Naive thymus-derived CD4-positive, alpha-beta T cell (primary cell): ENCODE results near the gene FRMD4B. TPM values are rescaled to one million over a fixed set of nuclear protein-coding genes. Genes with fewer than 3 reads are reported as not detected.
A peak's percentile ranks its signal among the peaks of the same experiment; 100 is the strongest.

Experiments used
- ATAC-seq: fragments of 150-1000 bp; cut with Tn5 transposase; 2 replicates; pipeline ENCODE4 v1.10.0; 2021; ENCODE audit warnings: mild to moderate bottlenecking, moderate library complexity
- CTCF ChIA-PET: fragments of 350-600 bp; sonication (Branson Sonifier 250); formaldehyde crosslinking; loops from one replicate; lab custom pipeline; 2021; ENCODE audit warnings: antibody characterized with exemption; lab: Charles Lee
- POLR2A ChIA-PET: fragments of 350-600 bp; sonication (Branson Sonifier 250); formaldehyde crosslinking; loops from one replicate; lab custom pipeline; 2021; ENCODE audit warnings: antibody characterized with exemption, inconsistent platforms; lab: Charles Lee
- DNase-seq, 9 donors: peaks; one replicate each; pipeline versions ENCODE4 v3.0.0 to v3.0.0-alpha.2; 2020 to 2022; ENCODE audit warnings: mixed read lengths in 1 of 9
- H3K27ac ChIP-seq: one replicate; pipeline ENCODE4 v1.7.0; 2013; ENCODE audit warnings: mild to moderate bottlenecking, low read depth, low read length, moderate library complexity
- H3K27me3 ChIP-seq, 2 donors: one replicate each; pipeline ENCODE4 v1.7.0; 2013; ENCODE audit warnings: low read length in 2 of 2, mild to moderate bottlenecking in 2 of 2, moderate library complexity in 2 of 2; ENCODE audit not compliant: control insufficient read depth in 2 of 2, insufficient read depth in 2 of 2
- H3K36me3 ChIP-seq, 3 experiments: 1 replicate in 2 of 3; 2 replicates in 1 of 3; pipeline ENCODE4 v1.7.0; 2013; ENCODE audit warnings: low read length in 3 of 3, mild to moderate bottlenecking in 3 of 3, moderate library complexity in 1 of 3; ENCODE audit not compliant: insufficient read depth in 3 of 3, control insufficient read depth in 2 of 3
- H3K4me1 ChIP-seq, 2 donors: one replicate each; pipeline ENCODE4 v1.7.0; 2013; ENCODE audit warnings: low read length in 2 of 2, mild to moderate bottlenecking in 2 of 2, moderate library complexity in 1 of 2; ENCODE audit not compliant: control insufficient read depth in 2 of 2, insufficient read depth in 2 of 2
- H3K4me3 ChIP-seq: 2 replicates; pipeline ENCODE4 v1.7.0; 2013; ENCODE audit warnings: mild to moderate bottlenecking, low read length
- H3K9me3 ChIP-seq, 3 experiments: 1 replicate in 2 of 3; 2 replicates in 1 of 3; pipeline ENCODE4 v1.7.0; 2013; ENCODE audit warnings: low read length in 3 of 3; ENCODE audit not compliant: control insufficient read depth in 2 of 3
- H3K27ac Mint-ChIP-seq, 9 donors: one replicate each; pipeline ENCODE4 v1.8.0; 2020 to 2022; ENCODE audit warnings: mixed read lengths in 9 of 9, mild to moderate bottlenecking in 8 of 9, moderate library complexity in 5 of 9, inconsistent platforms in 2 of 9
- H3K27me3 Mint-ChIP-seq, 5 donors: one replicate each; pipeline ENCODE4 v1.8.0; 2021 to 2022; ENCODE audit warnings: mixed read lengths in 5 of 5, mild to moderate bottlenecking in 1 of 5
- H3K36me3 Mint-ChIP-seq, 5 donors: one replicate each; pipeline ENCODE4 v1.8.0; 2020 to 2022; ENCODE audit warnings: mixed read lengths in 5 of 5, mild to moderate bottlenecking in 3 of 5, inconsistent platforms in 1 of 5
- H3K4me1 Mint-ChIP-seq, 7 donors: one replicate each; pipeline ENCODE4 v1.8.0; 2020 to 2022; ENCODE audit warnings: mixed read lengths in 7 of 7, mild to moderate bottlenecking in 3 of 7, inconsistent platforms in 1 of 7
- H3K4me3 Mint-ChIP-seq, 10 donors: one replicate each; pipeline ENCODE4 v1.8.0; 2020 to 2022; ENCODE audit warnings: mild to moderate bottlenecking in 10 of 10, mixed read lengths in 10 of 10, moderate library complexity in 6 of 10, inconsistent platforms in 2 of 10
- H3K9me3 Mint-ChIP-seq, 11 donors: one replicate each; pipeline ENCODE4 v1.8.0; 2020 to 2022; ENCODE audit warnings: mixed read lengths in 11 of 11, mild to moderate bottlenecking in 4 of 11, inconsistent platforms in 1 of 11, moderate library complexity in 1 of 11
- intact Hi-C, 2 donors: fragments of 100-400 bp; cut with micrococcal nuclease; formaldehyde crosslinking; loops; one replicate each; pipeline ENCODE4 v1.15.1; 2023
- polyA plus RNA-seq, 2 donors: library from polyadenylated mRNA; unstranded; fragments of 300-500 nt; fragmentation: Illumina TruSeq; gene quantifications; one replicate each; pipeline ENCODE4 v1.2.3, GENCODE V29; 2021
- total RNA-seq, 6 experiments: library from RNA in 5 of 6; stranded (reverse) in 5 of 6; gene quantifications; 1 replicate in 5 of 6; 2 replicates in 1 of 6; pipeline ENCODE4 v1.2.3 and lab custom pipeline; 2021 to 2026

FRMD4B gene
- total and polyA plus RNA-seq, 7 experiments from 2014 or later: 0.59 to 32.2 (median 5.6) TPM; not detected in 1

DNA sequence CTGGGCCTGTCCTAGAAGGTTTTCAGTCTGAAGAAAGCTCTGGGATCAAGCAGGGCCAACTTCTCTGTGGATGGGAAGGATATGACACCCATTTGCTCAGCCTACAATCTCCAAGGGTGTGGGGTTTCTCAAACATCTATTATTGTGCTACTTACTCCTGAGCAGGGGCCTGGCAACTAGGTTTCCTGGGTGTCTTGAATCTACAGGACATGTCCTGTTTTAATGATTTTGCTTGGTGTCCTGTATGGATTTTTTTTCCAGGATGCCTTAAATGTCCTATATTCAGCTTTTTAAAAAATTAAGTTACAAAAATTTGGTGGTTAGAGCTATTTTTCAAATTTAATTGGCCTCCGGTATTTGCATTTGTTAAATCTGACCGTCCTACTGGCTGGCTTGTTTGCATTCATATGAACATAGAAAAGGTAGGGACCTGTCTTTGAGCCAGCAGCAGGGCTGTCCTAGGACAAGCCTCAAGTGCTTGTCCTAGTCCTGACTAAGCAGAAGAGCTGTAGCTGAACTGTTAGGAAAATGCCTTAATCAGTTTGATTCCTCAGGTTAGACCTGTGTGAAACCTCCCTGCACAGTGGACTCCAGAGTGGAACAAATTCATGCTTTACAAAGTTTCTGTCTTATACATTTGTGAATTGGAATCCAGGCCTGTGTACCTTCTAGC, 223.4 kb downstream of the FRMD4B start:
- ChIA-PET CTCF (interaction anchor here (0.7 to 6.8 kb wide), 13 partner anchors 10 to 248 kb away, joined by 3 to 130 read pairs (median 4); no protein-coding TSS in a partner anchor), POLR2A (interaction anchor here (1.3 kb wide), 1 partner anchor 142 kb away, joined by 4 read pairs; no protein-coding TSS in a partner anchor)
- peaks cover 0 to 15% (median 0%) of the 10 kb centered on the region in 7 donors for H3K4me1 Mint-ChIP-seq
- H3K36me3 Mint-ChIP-seq: no peaks in the 10 kb centered on the region
- H3K4me3 Mint-ChIP-seq: no peak overlapping the region
- no peak overlapping the region for H3K27ac Mint-ChIP-seq
- Histone ChIP-seq H3K4me3 (no peak overlapping the region), H3K27me3 (no peaks in the 10 kb centered on the region), H3K4me1 (no peaks in the 10 kb centered on the region), H3K27ac (no peak overlapping the region), H3K36me3 (no peaks in the 10 kb centered on the region), H3K9me3 (no peaks in the 10 kb centered on the region)
- no peak for DNase-seq
- no peaks in the 10 kb centered on the region for H3K9me3 Mint-ChIP-seq
- peaks cover 0 to 6% (median 0%) of the 10 kb centered on the region in 5 donors for H3K27me3 Mint-ChIP-seq
- intact Hi-C loops: loop anchor here (5.0 to 10.0 kb wide), 2 partner anchors 35 to 1192 kb away; no protein-coding TSS in a partner anchor
- no peak for ATAC-seq

DNA sequence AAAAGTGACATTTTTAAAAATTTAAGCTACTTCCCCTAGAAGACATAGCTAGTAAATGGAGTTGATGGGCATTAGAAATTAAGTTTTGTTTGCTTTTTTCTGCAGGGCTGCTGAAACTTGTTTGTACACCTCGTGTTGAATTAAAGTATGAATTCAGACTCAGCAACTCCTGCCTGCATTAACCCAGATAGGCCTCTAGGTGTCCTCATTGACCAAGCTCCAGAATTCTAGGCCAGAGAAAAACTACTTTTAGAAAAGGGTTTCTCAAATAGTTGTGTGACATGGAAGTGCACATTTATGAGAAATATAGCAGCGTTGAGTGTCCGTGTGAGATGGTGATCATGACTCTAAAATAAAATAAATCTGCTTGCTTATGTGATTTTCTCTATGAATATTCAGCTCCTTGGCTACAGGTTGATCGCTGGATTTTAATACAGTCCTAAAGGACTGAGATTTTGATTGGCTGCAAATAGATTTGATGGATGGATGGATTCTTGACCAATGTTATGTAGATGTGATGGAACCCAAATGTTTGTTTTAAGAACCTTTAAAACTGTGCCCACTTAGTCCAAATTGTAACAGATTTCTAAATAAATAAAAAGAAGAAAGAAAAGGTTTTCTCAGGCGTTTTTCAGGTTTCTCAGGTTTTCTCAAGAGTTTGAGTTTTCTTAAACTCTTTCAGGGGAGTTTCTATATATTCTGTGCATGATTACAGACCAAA, 224.1 kb downstream of the FRMD4B start:
- Mint-ChIP-seq H3K27me3 (peaks cover 0 to 12% (median 0%) of the 10 kb centered on the region in 5 donors), H3K4me1 (peaks cover 0 to 15% (median 0%) of the 10 kb centered on the region in 7 donors), H3K4me3 (no peak overlapping the region), H3K27ac (no peak overlapping the region), H3K36me3 (no peaks in the 10 kb centered on the region), H3K9me3 (no peaks in the 10 kb centered on the region)
- no peaks in the 10 kb centered on the region for H3K9me3 ChIP-seq
- H3K4me3 ChIP-seq: no peak overlapping the region
- H3K27me3 ChIP-seq: no peaks in the 10 kb centered on the region
- H3K27ac ChIP-seq: no peak overlapping the region
- ATAC-seq (peak; percentile 84), DNase-seq (peak in 7 of 9 donors; percentile 22 to 62 (median 55))
- no peaks in the 10 kb centered on the region for H3K4me1 ChIP-seq
- POLR2A ChIA-PET: interaction anchor here (0.6 to 1.3 kb wide), 3 partner anchors 23 to 143 kb away, joined by 3 to 6 read pairs (median 4); no protein-coding TSS in a partner anchor
- intact Hi-C loops: loop anchor here (1.0 to 10.0 kb wide), 9 partner anchors 36 to 1193 kb away; no protein-coding TSS in a partner anchor
- no peaks in the 10 kb centered on the region for H3K36me3 ChIP-seq
- CTCF ChIA-PET: interaction anchor here (0.7 to 6.8 kb wide), 20 partner anchors 11 to 1365 kb away, joined by 3 to 130 read pairs (median 4); partner anchors contain the start of gene LMOD3

DNA sequence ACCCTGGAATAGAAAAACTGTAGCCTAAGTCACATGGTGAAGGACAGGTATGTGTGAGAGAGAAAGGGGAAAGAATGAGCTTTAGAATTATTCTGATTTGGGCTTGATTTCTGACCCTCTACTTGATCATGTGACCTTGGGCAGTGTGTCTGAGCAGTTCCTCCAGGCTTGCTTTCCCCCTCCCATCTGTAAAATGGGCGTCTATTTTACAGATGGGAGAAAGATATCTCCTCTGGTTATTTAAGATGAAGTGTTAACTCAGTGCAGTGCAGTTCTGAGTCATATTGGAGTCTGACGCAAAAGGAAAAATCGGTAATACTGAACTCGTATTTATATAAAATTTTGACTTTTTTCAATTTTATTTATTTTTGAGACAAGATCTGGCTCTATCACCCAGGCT, 225.4 kb downstream of the FRMD4B start:
- H3K36me3 Mint-ChIP-seq: no peaks in the 10 kb centered on the region
- Histone ChIP-seq H3K36me3 (no peaks in the 10 kb centered on the region), H3K9me3 (no peaks in the 10 kb centered on the region), H3K27me3 (no peaks in the 10 kb centered on the region), H3K4me3 (no peak overlapping the region), H3K4me1 (no peaks in the 10 kb centered on the region), H3K27ac (no peak overlapping the region)
- no peak overlapping the region for H3K27ac Mint-ChIP-seq
- H3K27me3 Mint-ChIP-seq: peaks cover 0 to 18% (median 0%) of the 10 kb centered on the region in 5 donors
- DNase-seq: no peak
- H3K4me3 Mint-ChIP-seq: no peak overlapping the region
- intact Hi-C loops: loop anchor here (2.0 to 10.0 kb wide), 3 partner anchors 37 to 1194 kb away; no protein-coding TSS in a partner anchor
- no peaks in the 10 kb centered on the region for H3K9me3 Mint-ChIP-seq
- ChIA-PET POLR2A (no interaction called here), CTCF (interaction anchor here (0.5 to 6.8 kb wide), 8 partner anchors 23 to 203 kb away, joined by 3 to 130 read pairs (median 8); no protein-coding TSS in a partner anchor)
- peaks cover 0 to 12% (median 0%) of the 10 kb centered on the region in 7 donors for H3K4me1 Mint-ChIP-seq
- ATAC-seq: no peak

DNA sequence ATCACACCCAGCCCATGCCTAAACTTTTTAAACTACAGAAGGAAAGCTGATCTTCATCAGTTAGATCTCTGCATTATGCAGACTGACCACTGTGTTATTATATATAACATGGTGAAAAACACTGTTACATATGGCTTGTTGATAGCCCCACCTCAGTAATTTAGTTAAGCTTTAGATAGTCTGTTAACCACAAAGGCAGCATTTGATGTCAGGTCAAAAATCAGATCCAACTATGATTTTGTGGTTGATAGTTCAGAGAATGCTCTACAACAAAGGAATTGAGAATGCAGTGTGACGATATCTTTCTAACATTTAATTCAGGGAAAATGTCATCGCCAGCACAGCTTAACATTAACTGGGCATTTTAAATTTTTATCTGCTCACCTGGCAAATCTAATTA, 225.8 kb downstream of the FRMD4B start:
- Histone ChIP-seq H3K27me3 (no peaks in the 10 kb centered on the region), H3K9me3 (no peaks in the 10 kb centered on the region), H3K36me3 (no peaks in the 10 kb centered on the region), H3K4me3 (no peak overlapping the region), H3K4me1 (no peaks in the 10 kb centered on the region), H3K27ac (no peak overlapping the region)
- Mint-ChIP-seq H3K4me3 (no peak overlapping the region), H3K36me3 (no peaks in the 10 kb centered on the region), H3K27me3 (peaks cover 0 to 22% (median 0%) of the 10 kb centered on the region in 5 donors), H3K27ac (no peak overlapping the region), H3K4me1 (peaks cover 0 to 12% (median 0%) of the 10 kb centered on the region in 7 donors), H3K9me3 (no peaks in the 10 kb centered on the region)
- ATAC-seq (no peak), DNase-seq (no peak)
- ChIA-PET POLR2A (no interaction called here), CTCF (interaction anchor here (0.6 to 6.8 kb wide), 3 partner anchors 40 to 148 kb away, joined by 4 to 130 read pairs (median 12); no protein-coding TSS in a partner anchor)
- intact Hi-C loops: loop anchor here (2.0 to 10.0 kb wide), 3 partner anchors 37 to 1195 kb away; no protein-coding TSS in a partner anchor

DNA sequence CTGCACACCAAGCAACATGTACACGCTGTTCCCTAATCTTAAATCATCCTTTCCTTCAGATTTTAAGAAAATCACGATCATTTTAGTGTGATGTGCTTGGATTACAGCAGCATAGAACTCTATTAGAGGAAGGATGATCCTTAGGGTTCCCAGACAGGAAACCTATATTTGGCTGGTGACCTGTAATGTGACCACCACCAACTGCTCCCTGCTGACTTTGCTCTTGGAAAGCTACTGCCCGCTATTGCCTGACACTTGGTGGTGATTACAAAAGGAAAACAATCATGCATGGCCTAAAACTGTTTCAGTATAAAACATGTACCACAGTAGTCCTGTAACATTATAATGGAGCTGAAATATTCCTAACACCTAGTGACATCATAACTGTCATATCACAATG, 236.3 kb downstream of the FRMD4B start:
- ChIA-PET POLR2A (interaction anchor here (0.5 kb wide), 1 partner anchor 19 kb away, joined by 4 read pairs; no protein-coding TSS in a partner anchor), CTCF (no interaction called here)
- peaks cover 0 to 11% (median 0%) of the 10 kb centered on the region in 5 donors for H3K27me3 Mint-ChIP-seq
- ATAC-seq: no peak
- no peaks in the 10 kb centered on the region for H3K9me3 ChIP-seq
- no peak overlapping the region for H3K4me3 ChIP-seq
- no peak overlapping the region for H3K27ac ChIP-seq
- no peaks in the 10 kb centered on the region for H3K27me3 ChIP-seq
- H3K36me3 ChIP-seq: no peaks in the 10 kb centered on the region
- no peak overlapping the region for H3K4me3 Mint-ChIP-seq
- H3K4me1 ChIP-seq: no peaks in the 10 kb centered on the region
- intact Hi-C loops: no loop called here
- H3K27ac Mint-ChIP-seq: no peak overlapping the region
- no peaks in the 10 kb centered on the region for H3K4me1 Mint-ChIP-seq
- H3K9me3 Mint-ChIP-seq: no peaks in the 10 kb centered on the region
- H3K36me3 Mint-ChIP-seq: no peaks in the 10 kb centered on the region
- DNase-seq: no peak

DNA sequence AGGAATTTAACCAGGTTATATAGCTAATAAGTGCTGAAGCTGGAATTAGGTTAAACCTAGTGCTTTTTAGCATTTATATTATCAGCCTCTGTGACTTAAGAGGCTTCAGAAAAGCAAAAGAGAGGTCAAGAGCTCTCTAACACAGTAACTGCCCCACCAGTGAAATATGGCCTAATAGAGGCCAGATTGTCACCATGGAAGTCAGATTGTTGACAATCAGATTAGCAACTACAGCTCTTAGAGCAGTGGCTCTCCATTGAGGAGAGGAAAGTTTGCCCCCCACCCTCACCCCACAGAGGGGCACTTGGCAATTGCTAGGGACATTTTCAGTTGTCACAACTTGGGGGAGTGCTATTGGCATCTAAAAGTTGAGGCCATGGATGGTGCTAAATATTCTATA, 240.2 kb downstream of the FRMD4B start:
- DNase-seq (no peak), ATAC-seq (no peak)
- Histone ChIP-seq H3K36me3 (no peaks in the 10 kb centered on the region), H3K4me1 (no peaks in the 10 kb centered on the region), H3K4me3 (no peak overlapping the region), H3K9me3 (no peaks in the 10 kb centered on the region), H3K27ac (no peak overlapping the region), H3K27me3 (no peaks in the 10 kb centered on the region)
- Mint-ChIP-seq H3K27ac (no peak overlapping the region), H3K4me3 (no peak overlapping the region), H3K4me1 (no peaks in the 10 kb centered on the region), H3K9me3 (no peaks in the 10 kb centered on the region), H3K36me3 (no peaks in the 10 kb centered on the region), H3K27me3 (peaks cover 0 to 11% (median 0%) of the 10 kb centered on the region in 5 donors)
- POLR2A ChIA-PET: no interaction called here
- CTCF ChIA-PET: interaction anchor here (1.5 to 2.1 kb wide), 2 partner anchors 16 kb away, joined by 3 to 8 read pairs; no protein-coding TSS in a partner anchor
- intact Hi-C loops: no loop called here
